Osteocyte (in vitro differentiated cells): ENCODE measurements around the gene ITPKB. TPM values are rescaled to one million over a fixed set of nuclear protein-coding genes. Genes with fewer than 3 reads are reported as not detected.

Experiments used
- DNase-seq: peaks from one replicate; pipeline ENCODE4 v3.0.0; 2021; ENCODE audit warnings: mixed read lengths; ENCODE audit not compliant: unreplicated experiment; ENCODE audit errors: extremely low spot score
- H3K27ac Mint-ChIP-seq: one replicate; pipeline ENCODE4 v1.8.0; 2021; ENCODE audit warnings: mild to moderate bottlenecking, mixed read lengths; ENCODE audit not compliant: unreplicated experiment
- H3K27me3 Mint-ChIP-seq: one replicate; pipeline ENCODE4 v1.8.0; 2021; ENCODE audit warnings: mixed read lengths; ENCODE audit not compliant: unreplicated experiment
- H3K36me3 Mint-ChIP-seq: one replicate; pipeline ENCODE4 v1.8.0; 2021; ENCODE audit warnings: mixed read lengths; ENCODE audit not compliant: unreplicated experiment
- H3K4me1 Mint-ChIP-seq: one replicate; pipeline ENCODE4 v1.8.0; 2021; ENCODE audit warnings: mixed read lengths; ENCODE audit not compliant: unreplicated experiment
- H3K4me3 Mint-ChIP-seq: one replicate; pipeline ENCODE4 v1.8.0; 2021; ENCODE audit warnings: mild to moderate bottlenecking, moderate library complexity, mixed read lengths; ENCODE audit not compliant: unreplicated experiment
- H3K9me3 Mint-ChIP-seq: one replicate; pipeline ENCODE4 v1.8.0; 2021; ENCODE audit warnings: mixed read lengths; ENCODE audit not compliant: unreplicated experiment
- total RNA-seq: library from RNA; stranded (reverse); gene quantifications from 2 replicates; pipeline ENCODE4 v1.2.1, GENCODE V29; 2021
- TF ChIP-seq, protein P1 (sequence below): fragments of 200-600 bp; sonication (generic); IDR thresholded peaks from 2 replicates; pipeline ENCODE4 v1.5.0; 2021; ENCODE audit warnings: antibody characterized with exemption, mild to moderate bottlenecking, moderate library complexity

Gene ITPKB
- total RNA-seq, 1 donor from 2014 or later: 28.3 TPM

DNA sequence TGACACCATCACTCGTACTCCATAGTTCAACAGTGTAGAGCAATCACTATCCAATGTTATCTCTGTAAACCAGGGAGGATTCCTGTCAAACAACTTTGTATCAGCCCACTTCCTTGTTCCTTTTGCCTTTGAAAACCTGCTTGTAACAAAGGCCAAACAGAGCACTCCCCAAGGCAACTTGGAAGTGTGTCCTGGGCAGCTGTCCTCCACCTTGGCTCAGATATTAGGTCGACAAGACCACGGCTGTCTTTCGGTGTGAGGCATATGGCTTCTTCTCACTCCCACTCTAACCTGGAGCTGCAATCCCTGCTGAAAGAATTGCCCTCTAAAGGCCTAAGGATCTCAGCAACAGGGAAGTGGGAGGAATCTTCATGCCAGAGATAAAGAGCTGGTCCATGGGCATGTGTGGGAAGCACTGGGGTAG lies 66.7 kb downstream of the ITPKB start:
- no peaks in the 10 kb centered on the region for H3K27me3 Mint-ChIP-seq
- H3K4me1 Mint-ChIP-seq: peaks cover 24% of the 10 kb centered on the region
- H3K9me3 Mint-ChIP-seq: no peaks in the 10 kb centered on the region
- H3K36me3 Mint-ChIP-seq: peaks cover 3% of the 10 kb centered on the region
- TF ChIP-seq, protein P1, sequence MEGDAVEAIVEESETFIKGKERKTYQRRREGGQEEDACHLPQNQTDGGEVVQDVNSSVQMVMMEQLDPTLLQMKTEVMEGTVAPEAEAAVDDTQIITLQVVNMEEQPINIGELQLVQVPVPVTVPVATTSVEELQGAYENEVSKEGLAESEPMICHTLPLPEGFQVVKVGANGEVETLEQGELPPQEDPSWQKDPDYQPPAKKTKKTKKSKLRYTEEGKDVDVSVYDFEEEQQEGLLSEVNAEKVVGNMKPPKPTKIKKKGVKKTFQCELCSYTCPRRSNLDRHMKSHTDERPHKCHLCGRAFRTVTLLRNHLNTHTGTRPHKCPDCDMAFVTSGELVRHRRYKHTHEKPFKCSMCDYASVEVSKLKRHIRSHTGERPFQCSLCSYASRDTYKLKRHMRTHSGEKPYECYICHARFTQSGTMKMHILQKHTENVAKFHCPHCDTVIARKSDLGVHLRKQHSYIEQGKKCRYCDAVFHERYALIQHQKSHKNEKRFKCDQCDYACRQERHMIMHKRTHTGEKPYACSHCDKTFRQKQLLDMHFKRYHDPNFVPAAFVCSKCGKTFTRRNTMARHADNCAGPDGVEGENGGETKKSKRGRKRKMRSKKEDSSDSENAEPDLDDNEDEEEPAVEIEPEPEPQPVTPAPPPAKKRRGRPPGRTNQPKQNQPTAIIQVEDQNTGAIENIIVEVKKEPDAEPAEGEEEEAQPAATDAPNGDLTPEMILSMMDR: no peak
- H3K4me3 Mint-ChIP-seq: no peak overlapping the region
- no peak overlapping the region for H3K27ac Mint-ChIP-seq
- DNase-seq: no peak

DNA sequence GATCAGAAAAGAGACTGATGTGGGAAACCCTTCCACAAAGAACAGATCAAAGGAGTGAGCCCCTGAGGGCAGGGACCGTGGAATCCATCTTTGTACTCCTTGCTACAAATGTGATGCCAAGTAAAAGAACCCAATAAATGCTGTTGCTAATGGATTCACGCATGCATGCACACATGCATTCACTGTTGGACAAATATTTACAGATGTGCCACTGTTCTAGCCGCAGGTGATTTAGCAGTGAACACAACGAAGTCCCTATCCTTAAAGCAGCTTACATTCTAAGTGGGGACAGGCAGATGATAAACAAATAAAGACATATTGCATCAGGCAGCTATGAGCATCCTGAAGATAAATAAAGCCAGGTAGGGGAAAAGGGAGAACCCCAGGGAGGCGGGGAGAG lies 67.8 kb downstream of the ITPKB start:
- TF ChIP-seq, protein P1: no peak
- peaks cover 13% of the 10 kb centered on the region for H3K4me1 Mint-ChIP-seq

DNA sequence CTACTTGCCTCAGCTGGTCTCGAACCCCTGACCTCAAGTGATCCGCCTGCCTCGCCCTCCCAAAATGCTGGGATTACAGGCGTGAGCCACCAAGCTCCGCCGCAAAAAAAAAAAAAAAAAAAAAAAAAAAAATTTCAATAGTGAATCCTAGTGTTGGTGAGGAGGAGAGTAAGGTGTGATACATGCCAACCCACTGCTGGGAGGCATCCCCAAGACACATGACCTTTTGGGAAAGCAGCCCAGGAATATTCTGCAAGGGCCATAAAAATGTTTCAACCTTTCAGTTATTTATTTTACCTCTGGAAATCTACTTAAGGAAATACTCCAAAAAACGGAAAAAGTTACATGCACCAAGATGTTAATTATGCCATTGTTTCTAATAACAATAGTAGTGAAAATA lies 69.0 kb downstream of the ITPKB start:
- H3K27me3 Mint-ChIP-seq: no peaks in the 10 kb centered on the region
- DNase-seq: no peak

More for the DNA sequence above, 67.8 kb downstream of the ITPKB start:
- DNase-seq: no peak
- Mint-ChIP-seq H3K27ac (no peak overlapping the region), H3K4me3 (no peak overlapping the region), H3K9me3 (no peaks in the 10 kb centered on the region), H3K36me3 (peaks cover 3% of the 10 kb centered on the region), H3K27me3 (no peaks in the 10 kb centered on the region)

DNA sequence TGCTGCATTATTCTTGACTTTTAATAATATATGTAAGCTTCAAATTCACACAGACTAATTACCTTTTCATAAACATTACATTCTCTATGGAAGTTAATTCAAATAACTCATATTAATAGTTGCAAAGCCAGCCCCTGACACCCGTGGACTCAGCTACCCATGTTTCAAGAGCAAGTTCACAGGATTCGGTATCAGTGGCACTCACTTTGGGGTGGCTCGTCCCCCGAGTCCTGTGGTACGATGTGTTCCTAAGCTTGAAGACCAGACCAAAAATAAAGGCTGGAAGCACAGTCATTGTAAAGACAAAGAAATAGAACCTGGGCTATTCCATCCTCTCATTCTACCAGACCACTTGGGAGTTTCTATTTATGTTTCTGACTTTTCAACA lies 70.9 kb downstream of the ITPKB start:
- Mint-ChIP-seq H3K4me1 (peaks cover 25% of the 10 kb centered on the region), H3K27me3 (no peaks in the 10 kb centered on the region), H3K27ac (no peak overlapping the region), H3K36me3 (peaks cover 3% of the 10 kb centered on the region), H3K4me3 (no peak overlapping the region), H3K9me3 (no peaks in the 10 kb centered on the region)
- TF ChIP-seq, protein P1: no peak
- DNase-seq: no peak

More for the DNA sequence above, 69.0 kb downstream of the ITPKB start:
- Mint-ChIP-seq H3K27ac (no peak overlapping the region), H3K9me3 (no peaks in the 10 kb centered on the region), H3K4me3 (no peak overlapping the region), H3K36me3 (peaks cover 3% of the 10 kb centered on the region), H3K4me1 (peaks cover 12% of the 10 kb centered on the region)
- TF ChIP-seq, protein P1: no peak

DNA sequence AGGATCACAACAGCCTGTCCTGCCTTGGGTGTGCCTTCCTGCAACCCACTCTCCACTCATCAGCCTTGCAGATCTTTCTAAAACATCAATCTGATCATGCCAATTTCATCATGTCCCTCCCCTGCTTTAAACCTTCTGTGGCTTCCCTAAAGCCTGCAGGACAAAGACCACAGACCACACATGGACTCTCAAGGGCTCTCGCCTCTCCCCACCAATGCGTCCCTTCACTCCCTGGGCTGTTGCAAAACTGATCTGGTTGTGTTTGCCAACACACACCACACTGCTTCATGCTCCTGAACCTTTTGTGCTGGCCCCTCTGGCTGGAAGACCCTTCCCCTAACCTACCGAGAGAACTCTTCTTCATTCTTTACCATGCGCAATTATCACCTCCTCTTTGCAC lies 72.4 kb downstream of the ITPKB start:
- TF ChIP-seq, protein P1: no peak
- peaks cover under 1% of the 10 kb centered on the region for H3K36me3 Mint-ChIP-seq
- H3K27ac Mint-ChIP-seq: no peak overlapping the region
- no peaks in the 10 kb centered on the region for H3K27me3 Mint-ChIP-seq
- peaks cover 40% of the 10 kb centered on the region for H3K4me1 Mint-ChIP-seq
- H3K4me3 Mint-ChIP-seq: no peak overlapping the region
- no peaks in the 10 kb centered on the region for H3K9me3 Mint-ChIP-seq
- no peak for DNase-seq
